GM23338 (cell line): ENCODE data around the gene SFXN5. TPM values are rescaled to one million over a fixed set of nuclear protein-coding genes. Genes with fewer than 3 reads are reported as not detected.

Experiments
- ATAC-seq: fragments of 200-7000 bp; cut with Tn5 transposase; 3 replicates; pipeline ENCODE4 v1.9.1; 2020
- DNase-seq: peaks from one replicate; pipeline ENCODE4 v3.0.0-alpha.2; 2015; ENCODE audit warnings: low spot score
- H2AFZ ChIP-seq: fragments of 200-600 bp; sonication (generic); 2 replicates; pipeline ENCODE4 v1.8.0; 2016; ENCODE audit warnings: antibody characterized with exemption, mild to moderate bottlenecking, moderate library complexity
- H3F3A ChIP-seq: fragments of 200-600 bp; sonication (generic); replicated peaks from 2 replicates; pipeline ENCODE4 v1.8.0; 2017; ENCODE audit warnings: antibody characterized with exemption, mixed run types, low read depth
- H3K27ac ChIP-seq: fragments of 200-600 bp; sonication (generic); 2 replicates; pipeline ENCODE4 v1.6.1; 2016; ENCODE audit warnings: low read depth
- H3K27me3 ChIP-seq: fragments of 200-600 bp; sonication (generic); 2 replicates; pipeline ENCODE4 v1.8.0; 2016; ENCODE audit warnings: mild to moderate bottlenecking, mixed run types, moderate library complexity; ENCODE audit not compliant: insufficient read depth
- H3K36me3 ChIP-seq: fragments of 200-600 bp; sonication (generic); 2 replicates; pipeline ENCODE4 v1.8.0; 2016; ENCODE audit warnings: mild to moderate bottlenecking; ENCODE audit not compliant: insufficient read depth
- H3K4me1 ChIP-seq: fragments of 200-600 bp; sonication (generic); 2 replicates; pipeline ENCODE4 v1.8.0; 2016; ENCODE audit warnings: mild to moderate bottlenecking, moderate library complexity; ENCODE audit not compliant: insufficient read depth
- H3K4me2 ChIP-seq: fragments of 200-600 bp; sonication (generic); 2 replicates; pipeline ENCODE4 v1.7.1; 2017; ENCODE audit warnings: mixed run types
- H3K4me3 ChIP-seq: fragments of 200-600 bp; sonication (generic); 2 replicates; pipeline ENCODE4 v1.6.1; 2016; ENCODE audit warnings: mixed run types
- H3K79me2 ChIP-seq: fragments of 200-600 bp; sonication (generic); replicated peaks from 2 replicates; pipeline ENCODE4 v1.8.0; 2017; ENCODE audit warnings: mild to moderate bottlenecking; ENCODE audit not compliant: insufficient read depth
- H3K9me2 ChIP-seq: fragments of 200-600 bp; sonication (generic); 2 replicates; pipeline ENCODE4 v1.8.0; 2017; ENCODE audit not compliant: insufficient read depth
- H4K20me1 ChIP-seq: fragments of 200-600 bp; sonication (generic); replicated peaks from 2 replicates; pipeline ENCODE4 v1.8.0; 2017; ENCODE audit warnings: mild to moderate bottlenecking; ENCODE audit not compliant: insufficient read depth
- H3K27ac Mint-ChIP-seq: 2 replicates; pipeline ENCODE4 v1.8.0; 2020; ENCODE audit warnings: inconsistent platforms, mild to moderate bottlenecking, moderate library complexity, mixed read lengths
- H3K27me3 Mint-ChIP-seq: 3 replicates; pipeline ENCODE4 v1.8.0; 2022; ENCODE audit warnings: low read depth, mild to moderate bottlenecking, moderate library complexity, mixed read lengths, inconsistent platforms; ENCODE audit not compliant: insufficient read depth, poor library complexity
- H3K36me3 Mint-ChIP-seq: 3 replicates; pipeline ENCODE4 v1.8.0; 2021; ENCODE audit warnings: low read depth, mild to moderate bottlenecking, inconsistent platforms, moderate library complexity, mixed read lengths
- H3K4me1 Mint-ChIP-seq: 3 replicates; pipeline ENCODE4 v1.8.0; 2020; ENCODE audit warnings: mild to moderate bottlenecking, inconsistent platforms, mixed read lengths
- H3K4me3 Mint-ChIP-seq: 3 replicates; pipeline ENCODE4 v1.8.0; 2021; ENCODE audit warnings: moderate library complexity, mild to moderate bottlenecking, inconsistent platforms, mixed read lengths
- H3K9me3 Mint-ChIP-seq: 3 replicates; pipeline ENCODE4 v1.8.0; 2020; ENCODE audit warnings: moderate library complexity, mild to moderate bottlenecking, inconsistent platforms, mixed read lengths
- CREB1 ChIP-seq: fragments of 250-450 bp; sonication (Bioruptor Pico); IDR thresholded peaks from 2 replicates; pipeline ENCODE4 v1.5.0; 2020; ENCODE audit warnings: low read depth, mild to moderate bottlenecking, moderate library complexity
- CTCF ChIP-seq, 2 experiments: fragments of 200-600 bp in 1 of 2; sonication (generic) in 1 of 2; conservative IDR thresholded peaks; 2 replicates each; pipeline versions ENCODE4 v1.5.1 to v1.6.1; 2016 to 2017; ENCODE audit warnings: antibody characterized with exemption in 2 of 2, low read depth in 2 of 2, mild to moderate bottlenecking in 2 of 2, moderate library complexity in 1 of 2
- EZH2 ChIP-seq: fragments of 200-600 bp; sonication (generic); IDR thresholded peaks from one replicate; pipeline ENCODE4 v1.8.0; 2017; ENCODE audit warnings: antibody characterized with exemption, mild to moderate bottlenecking, low read depth; ENCODE audit not compliant: unreplicated experiment
- JUNB ChIP-seq: IDR thresholded peaks from one replicate; pipeline ENCODE4 v1.6.1; 2016; ENCODE audit warnings: antibody characterized with exemption; ENCODE audit not compliant: unreplicated experiment
- ZNF331 ChIP-seq: fragments of 250-450 bp; sonication (Bioruptor Pico); IDR thresholded peaks from 2 replicates; pipeline ENCODE4 v1.5.0; 2020; ENCODE audit warnings: low read depth, mild to moderate bottlenecking, moderate library complexity
- polyA plus RNA-seq: library from polyadenylated mRNA; unstranded; fragments of >200 nt; fragmentation: Nextera tagmentation; extraction: Ambion mirVana; gene quantifications from 2 replicates; pipeline ENCODE4 v1.2.1, GENCODE V29; 2016
- total RNA-seq: library from RNA; depleted of rRNA; stranded (reverse); fragments of >200 nt; shearing (Covaris generic); gene quantifications from 2 replicates; pipeline ENCODE4 v1.2.3, GENCODE V29; 2014
- TF ChIP-seq, protein P1 (sequence below): IDR thresholded peaks from 2 replicates; pipeline ENCODE4 v1.6.1; 2016; ENCODE audit warnings: antibody characterized with exemption
- TF ChIP-seq, protein P2 (sequence below): fragments of 250-450 bp; sonication (Bioruptor Pico); IDR thresholded peaks from 2 replicates; pipeline ENCODE4 v1.5.0; 2020; ENCODE audit warnings: mild to moderate bottlenecking, moderate library complexity

Gene SFXN5
- total and polyA plus RNA-seq, 2 experiments from 2014 or later, result 23.6 to 25.8 TPM

DNA sequence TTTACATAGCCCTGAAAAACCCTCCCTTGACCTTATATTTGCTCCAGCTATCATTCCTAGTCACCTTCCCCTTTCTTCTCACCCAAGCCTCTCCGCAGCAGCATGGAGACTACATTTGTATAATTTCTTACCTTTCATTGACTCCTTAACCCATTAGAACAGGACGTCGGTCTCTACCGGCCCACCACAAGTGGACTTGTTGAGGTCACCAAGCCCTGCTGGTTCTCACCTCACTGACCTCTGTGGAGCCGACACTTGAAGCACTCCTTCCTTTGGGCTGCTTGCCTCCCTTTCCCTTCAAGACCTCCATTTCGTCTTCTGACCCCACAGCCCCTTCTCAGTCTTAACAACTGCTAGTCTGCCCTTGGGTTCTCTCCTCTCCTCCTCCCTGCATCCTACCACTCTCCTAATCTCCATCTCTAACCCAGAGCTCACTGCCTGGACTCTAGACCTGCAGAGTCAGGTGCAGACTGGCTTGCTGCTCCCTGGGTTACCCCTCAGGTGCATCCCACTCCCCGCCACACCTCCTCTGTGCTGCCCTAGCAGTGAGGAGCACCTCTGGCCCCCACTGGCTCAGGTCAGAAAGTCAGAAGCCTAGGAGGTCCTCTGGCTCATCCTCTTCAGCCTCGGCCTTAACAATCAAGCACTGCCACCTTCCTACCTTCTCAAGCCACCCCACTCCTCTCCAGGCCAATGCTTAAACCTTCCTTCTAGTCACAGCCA lies 5.3 kb upstream of the SFXN5 start:
- H3K36me3 ChIP-seq, result no peaks in the 10 kb centered on the region
- H2AFZ ChIP-seq, result no peak overlapping the region
- peaks cover 12% of the 10 kb centered on the region for H3K4me1 ChIP-seq
- H3K4me2 ChIP-seq, result no peak overlapping the region
- H3K27ac ChIP-seq, result no peak overlapping the region
- no peak overlapping the region for H3K4me3 ChIP-seq
- H3K9me2 ChIP-seq, result no peaks in the 10 kb centered on the region
- no peaks in the 10 kb centered on the region; the same call in 1 of the 2 replicates for H4K20me1 ChIP-seq
- no peaks in the 10 kb centered on the region; the same call in 2 of the 3 replicates for H3K36me3 Mint-ChIP-seq
- peaks cover 12% of the 10 kb centered on the region for H3K4me1 Mint-ChIP-seq
- TF ChIP-seq EZH2, result no peak
- TF ChIP-seq ZNF331 (CRISPR knock-in tag), result no peak
- TF ChIP-seq, protein P1, sequence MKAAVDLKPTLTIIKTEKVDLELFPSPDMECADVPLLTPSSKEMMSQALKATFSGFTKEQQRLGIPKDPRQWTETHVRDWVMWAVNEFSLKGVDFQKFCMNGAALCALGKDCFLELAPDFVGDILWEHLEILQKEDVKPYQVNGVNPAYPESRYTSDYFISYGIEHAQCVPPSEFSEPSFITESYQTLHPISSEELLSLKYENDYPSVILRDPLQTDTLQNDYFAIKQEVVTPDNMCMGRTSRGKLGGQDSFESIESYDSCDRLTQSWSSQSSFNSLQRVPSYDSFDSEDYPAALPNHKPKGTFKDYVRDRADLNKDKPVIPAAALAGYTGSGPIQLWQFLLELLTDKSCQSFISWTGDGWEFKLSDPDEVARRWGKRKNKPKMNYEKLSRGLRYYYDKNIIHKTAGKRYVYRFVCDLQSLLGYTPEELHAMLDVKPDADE, result no peak
- TF ChIP-seq, protein P2, sequence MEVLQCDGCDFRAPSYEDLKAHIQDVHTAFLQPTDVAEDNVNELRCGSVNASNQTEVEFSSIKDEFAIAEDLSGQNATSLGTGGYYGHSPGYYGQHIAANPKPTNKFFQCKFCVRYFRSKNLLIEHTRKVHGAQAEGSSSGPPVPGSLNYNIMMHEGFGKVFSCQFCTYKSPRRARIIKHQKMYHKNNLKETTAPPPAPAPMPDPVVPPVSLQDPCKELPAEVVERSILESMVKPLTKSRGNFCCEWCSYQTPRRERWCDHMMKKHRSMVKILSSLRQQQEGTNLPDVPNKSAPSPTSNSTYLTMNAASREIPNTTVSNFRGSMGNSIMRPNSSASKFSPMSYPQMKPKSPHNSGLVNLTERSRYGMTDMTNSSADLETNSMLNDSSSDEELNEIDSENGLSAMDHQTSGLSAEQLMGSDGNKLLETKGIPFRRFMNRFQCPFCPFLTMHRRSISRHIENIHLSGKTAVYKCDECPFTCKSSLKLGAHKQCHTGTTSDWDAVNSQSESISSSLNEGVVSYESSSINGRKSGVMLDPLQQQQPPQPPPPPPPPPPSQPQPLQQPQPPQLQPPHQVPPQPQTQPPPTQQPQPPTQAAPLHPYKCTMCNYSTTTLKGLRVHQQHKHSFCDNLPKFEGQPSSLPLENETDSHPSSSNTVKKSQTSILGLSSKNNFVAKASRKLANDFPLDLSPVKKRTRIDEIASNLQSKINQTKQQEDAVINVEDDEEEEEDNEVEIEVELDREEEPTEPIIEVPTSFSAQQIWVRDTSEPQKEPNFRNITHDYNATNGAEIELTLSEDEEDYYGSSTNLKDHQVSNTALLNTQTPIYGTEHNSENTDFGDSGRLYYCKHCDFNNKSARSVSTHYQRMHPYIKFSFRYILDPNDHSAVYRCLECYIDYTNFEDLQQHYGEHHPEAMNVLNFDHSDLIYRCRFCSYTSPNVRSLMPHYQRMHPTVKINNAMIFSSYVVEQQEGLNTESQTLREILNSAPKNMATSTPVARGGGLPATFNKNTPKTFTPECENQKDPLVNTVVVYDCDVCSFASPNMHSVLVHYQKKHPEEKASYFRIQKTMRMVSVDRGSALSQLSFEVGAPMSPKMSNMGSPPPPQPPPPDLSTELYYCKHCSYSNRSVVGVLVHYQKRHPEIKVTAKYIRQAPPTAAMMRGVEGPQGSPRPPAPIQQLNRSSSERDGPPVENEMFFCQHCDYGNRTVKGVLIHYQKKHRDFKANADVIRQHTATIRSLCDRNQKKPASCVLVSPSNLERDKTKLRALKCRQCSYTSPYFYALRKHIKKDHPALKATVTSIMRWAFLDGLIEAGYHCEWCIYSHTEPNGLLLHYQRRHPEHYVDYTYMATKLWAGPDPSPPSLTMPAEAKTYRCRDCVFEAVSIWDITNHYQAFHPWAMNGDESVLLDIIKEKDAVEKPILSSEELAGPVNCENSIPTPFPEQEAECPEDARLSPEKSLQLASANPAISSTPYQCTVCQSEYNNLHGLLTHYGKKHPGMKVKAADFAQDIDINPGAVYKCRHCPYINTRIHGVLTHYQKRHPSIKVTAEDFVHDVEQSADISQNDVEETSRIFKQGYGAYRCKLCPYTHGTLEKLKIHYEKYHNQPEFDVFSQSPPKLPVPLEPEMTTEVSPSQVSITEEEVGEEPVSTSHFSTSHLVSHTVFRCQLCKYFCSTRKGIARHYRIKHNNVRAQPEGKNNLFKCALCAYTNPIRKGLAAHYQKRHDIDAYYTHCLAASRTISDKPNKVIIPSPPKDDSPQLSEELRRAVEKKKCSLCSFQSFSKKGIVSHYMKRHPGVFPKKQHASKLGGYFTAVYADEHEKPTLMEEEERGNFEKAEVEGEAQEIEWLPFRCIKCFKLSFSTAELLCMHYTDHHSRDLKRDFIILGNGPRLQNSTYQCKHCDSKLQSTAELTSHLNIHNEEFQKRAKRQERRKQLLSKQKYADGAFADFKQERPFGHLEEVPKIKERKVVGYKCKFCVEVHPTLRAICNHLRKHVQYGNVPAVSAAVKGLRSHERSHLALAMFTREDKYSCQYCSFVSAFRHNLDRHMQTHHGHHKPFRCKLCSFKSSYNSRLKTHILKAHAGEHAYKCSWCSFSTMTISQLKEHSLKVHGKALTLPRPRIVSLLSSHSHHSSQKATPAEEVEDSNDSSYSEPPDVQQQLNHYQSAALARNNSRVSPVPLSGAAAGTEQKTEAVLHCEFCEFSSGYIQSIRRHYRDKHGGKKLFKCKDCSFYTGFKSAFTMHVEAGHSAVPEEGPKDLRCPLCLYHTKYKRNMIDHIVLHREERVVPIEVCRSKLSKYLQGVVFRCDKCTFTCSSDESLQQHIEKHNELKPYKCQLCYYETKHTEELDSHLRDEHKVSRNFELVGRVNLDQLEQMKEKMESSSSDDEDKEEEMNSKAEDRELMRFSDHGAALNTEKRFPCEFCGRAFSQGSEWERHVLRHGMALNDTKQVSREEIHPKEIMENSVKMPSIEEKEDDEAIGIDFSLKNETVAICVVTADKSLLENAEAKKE (CRISPR knock-in tag), result no peak
- no peak for TF ChIP-seq CREB1 (CRISPR knock-in tag)
- no peak for TF ChIP-seq CTCF (conservative IDR thresholded peaks at IDR 0.05; ENCODE audit: low read depth in 2 of 2)
- no peak for TF ChIP-seq JUNB
- DNase-seq (no peak), ATAC-seq (no peak)
- no peaks in the 10 kb centered on the region for H3K9me3 Mint-ChIP-seq
- no peaks in the 10 kb centered on the region for H3K27me3 ChIP-seq
- H3F3A ChIP-seq, result no peaks in the 10 kb centered on the region
- H3K79me2 ChIP-seq, result no peaks in the 10 kb centered on the region
- H3K4me3 Mint-ChIP-seq, result no peak overlapping the region
- no peak overlapping the region for H3K27ac Mint-ChIP-seq
- peaks cover 16% of the 10 kb centered on the region for H3K27me3 Mint-ChIP-seq
